Measurements from ENCODE around the gene CEP85L.

CEP85L gene

DNA sequence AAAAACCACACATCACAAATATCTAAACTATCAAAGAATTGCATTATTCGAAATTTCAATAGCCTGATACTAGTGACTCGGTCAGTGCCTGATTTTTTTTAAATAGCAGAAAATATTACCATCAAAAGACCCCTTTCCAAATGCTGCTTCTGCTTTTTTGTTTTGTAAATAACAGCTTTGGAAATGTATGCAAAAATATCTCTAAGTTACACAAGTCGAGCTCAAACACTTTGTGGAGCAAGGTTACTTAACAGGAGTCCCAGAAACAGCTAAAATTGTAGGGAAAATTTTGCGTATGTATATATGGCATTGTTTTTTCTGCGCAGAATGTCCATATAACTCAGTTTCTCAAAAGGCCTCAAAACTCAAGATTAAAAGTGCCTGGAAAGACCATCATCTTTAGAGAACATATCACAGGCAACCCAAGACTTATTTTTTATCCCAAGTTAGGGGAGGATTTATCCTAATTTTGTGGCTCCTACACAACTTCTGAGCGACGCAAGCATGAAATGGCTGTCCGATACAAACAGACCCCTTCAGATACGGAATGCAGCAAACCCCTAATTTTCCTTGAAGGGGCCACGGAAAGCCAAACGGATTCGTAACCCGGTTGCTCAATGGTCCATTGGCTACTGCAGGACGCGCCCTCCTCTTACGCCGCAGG, 1.3 kb downstream of the CEP85L start:
- TF ChIP-seq ZFX (IDR thresholded peaks at IDR 0.05; ENCODE audit: borderline replicate concordance): no peak
- no peak for TF ChIP-seq CTCF (IDR thresholded peaks at IDR 0.05)
- H3K27ac ChIP-seq: no peak overlapping the region

GRCh38 chr6:118648866-118649554, 2.4 kb downstream of the CEP85L start:
- no peak for TF ChIP-seq ZFX (IDR thresholded peaks at IDR 0.05; ENCODE audit: borderline replicate concordance)
- no peak overlapping the region for H3K27ac ChIP-seq

- H3K27ac ChIP-seq: no peak overlapping the region
- TF ChIP-seq ZFX (IDR thresholded peaks at IDR 0.05; ENCODE audit: borderline replicate concordance) (no peak), CTCF (IDR thresholded peaks at IDR 0.05) (no peak)
Observed at GRCh38 chr6:118646977-118647376, 4.4 kb downstream of the CEP85L start.

- no peak overlapping the region for H3K27ac ChIP-seq
- TF ChIP-seq CTCF (IDR thresholded peaks at IDR 0.05) (no peak), ZFX (IDR thresholded peaks at IDR 0.05; ENCODE audit: borderline replicate concordance) (no peak)
Observed at GRCh38 chr6:118645395-118645794, 6.0 kb downstream of the CEP85L start.

DNA sequence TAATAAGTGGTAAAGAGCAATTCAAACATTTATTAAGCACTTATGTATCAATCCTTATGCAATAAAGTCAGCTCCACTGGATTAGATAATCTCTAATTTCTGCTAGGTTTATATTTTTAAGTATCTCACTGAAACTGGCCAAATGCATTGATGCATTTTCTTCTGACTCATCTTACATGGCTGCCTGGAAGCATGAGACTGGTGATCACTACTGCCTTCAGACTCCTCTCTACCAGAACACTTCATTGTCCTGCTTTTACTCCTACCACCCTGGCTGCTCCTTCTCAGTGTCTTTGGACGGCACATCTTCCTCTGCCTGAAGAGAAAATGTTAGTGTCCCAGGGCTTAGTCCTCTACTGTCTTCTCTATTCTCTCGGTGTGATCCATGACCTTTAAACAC, 7.4 kb downstream of the CEP85L start:
- TF ChIP-seq ZFX (IDR thresholded peaks at IDR 0.05; ENCODE audit: borderline replicate concordance) (no peak), CTCF (IDR thresholded peaks at IDR 0.05) (no peak)
- H3K27ac ChIP-seq: no peak overlapping the region

- TF ChIP-seq ZFX (IDR thresholded peaks at IDR 0.05; ENCODE audit: borderline replicate concordance): no peak
- no peak for TF ChIP-seq CTCF (IDR thresholded peaks at IDR 0.05)
- H3K27ac ChIP-seq: no peak overlapping the region
Observed at GRCh38 chr6:118641042-118641441, 10.3 kb downstream of the CEP85L start.

- H3K27ac ChIP-seq: no peak overlapping the region
- no peak for TF ChIP-seq ZFX (IDR thresholded peaks at IDR 0.05; ENCODE audit: borderline replicate concordance)
- TF ChIP-seq CTCF (IDR thresholded peaks at IDR 0.05): no peak
Observed at GRCh38 chr6:118639054-118639964, 12.1 kb downstream of the CEP85L start.
